ENCODE results near the gene SYNE3. TPM values are rescaled to one million over a fixed set of nuclear protein-coding genes. Genes with fewer than 3 reads are reported as not detected.

SYNE3 gene
- total and polyA plus RNA-seq, 2 of the 8 experiments (the other 6 are each of a cell fraction or from before 2014, with no cell fraction given): under 0.01 TPM; not detected in 1

DNA sequence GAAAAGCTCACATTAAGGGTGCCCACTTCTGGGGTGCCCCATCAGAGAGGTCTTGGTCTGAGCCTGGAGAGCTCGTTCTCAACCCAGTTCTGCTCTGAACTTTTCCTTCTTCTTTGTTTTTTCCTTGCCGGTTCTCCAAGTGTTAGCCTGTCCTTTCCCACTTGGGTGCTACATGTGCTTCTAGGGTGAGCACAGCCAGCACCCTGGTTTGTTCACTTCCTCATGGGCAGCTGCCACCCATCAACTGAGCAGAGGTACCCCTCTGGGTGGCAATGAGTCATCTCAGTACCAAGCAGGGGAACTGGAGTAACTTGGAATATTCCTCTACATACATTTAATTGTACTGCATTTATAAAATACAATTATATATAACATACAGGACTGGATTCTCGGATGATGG lies 3.9 kb upstream of the SYNE3 start:
- ChIA-PET POLR2A (ENCODE audit: partially characterized antibody) (interaction anchor here (0.9 kb wide), 1 partner anchor 14 kb away, joined by 4 read pairs; the partner anchor contains the start of gene GLRX5), CTCF (ENCODE audit: partially characterized antibody) (interaction anchor here (1.2 to 2.3 kb wide), 5 partner anchors 12 to 93 kb away, joined by 3 to 6 read pairs (median 4); no protein-coding TSS in a partner anchor)
- Histone ChIP-seq H3K9ac (replicated peaks in 1 of 4; ENCODE audit: extremely low read depth in 1 of 4, low read depth in 3 of 4, low read length in 3 of 4) (no peak overlapping the region), H2BK120ac (replicated peaks; ENCODE audit: low read depth, low read length) (no peak overlapping the region), H2BK15ac (ENCODE audit: low read length) (no peak overlapping the region), H3K56ac (replicated peaks; ENCODE audit: insufficient read length, low read depth, low read length) (no peak overlapping the region), H2AFZ (ENCODE audit: low read length) (no peak overlapping the region), H3K4ac (replicated peaks; ENCODE audit: insufficient read length, low read depth, low read length) (no peak overlapping the region), H2BK5ac (ENCODE audit: low read depth, low read length) (no peak overlapping the region), H3K27ac (ENCODE audit: low read depth, low read length) (no peak overlapping the region), H3K79me2 (ENCODE audit: control insufficient read depth in 1 of 2, insufficient read depth in 2 of 2, low read length in 2 of 2) (no peaks in the 10 kb centered on the region), H3K23me2 (ENCODE audit: low read depth, low read length) (peaks cover 12% of the 10 kb centered on the region), H3K4me2 (ENCODE audit: insufficient read depth in 1 of 2, low read depth in 2 of 2, low read length in 2 of 2) (no peak overlapping the region), H2BK20ac (ENCODE audit: low read length) (no peak overlapping the region), H4K20me1 (replicated peaks in 1 of 2; ENCODE audit: control insufficient read depth in 1 of 2, insufficient read depth in 2 of 2, low read length in 2 of 2) (no peaks in the 10 kb centered on the region), H3K23ac (ENCODE audit: insufficient read length) (no peak overlapping the region), H4K91ac (replicated peaks; ENCODE audit: insufficient read length, low read length) (no peak overlapping the region), H3K18ac (ENCODE audit: extremely low read depth, low read length) (no peak overlapping the region), H3K4me3 (ENCODE audit: extremely low read depth in 1 of 4, insufficient read depth in 2 of 4, low read depth in 3 of 4, low read length in 4 of 4) (no peak overlapping the region), H3K4me1 (replicated peaks in 1 of 4; ENCODE audit: control insufficient read depth in 3 of 4, insufficient read depth in 4 of 4, low read length in 3 of 4) (peaks cover 0 to 13% (median 6%) of the 10 kb centered on the region in 4 experiments; a peak in 5 of 7 replicates), H2BK12ac (ENCODE audit: low read depth, low read length) (no peak overlapping the region), H3K36me3 (ENCODE audit: control insufficient read depth in 2 of 4, insufficient read depth in 4 of 4, low read length in 3 of 4) (no peaks in the 10 kb centered on the region), H4K5ac (ENCODE audit: insufficient read length, low read depth, low read length) (no peak overlapping the region), H3K9me3 (ENCODE audit: insufficient read depth in 2 of 2, low read depth in 1 of 2, low read length in 1 of 2) (no peaks in the 10 kb centered on the region), H3K27me3 (replicated peaks in 1 of 4; ENCODE audit: control insufficient read depth in 3 of 4, extremely low read depth in 1 of 4, insufficient read depth in 3 of 4, low read length in 3 of 4) (peaks cover 4 to 23% (median 21%) of the 10 kb centered on the region in 4 experiments; a peak in 6 of 7 replicates), H3K79me1 (ENCODE audit: low read depth, low read length) (no peaks in the 10 kb centered on the region), H3K14ac (ENCODE audit: insufficient read length) (no peak overlapping the region), H4K8ac (ENCODE audit: extremely low read depth, insufficient read depth, low read length) (no peak overlapping the region), H2AK5ac (ENCODE audit: low read depth, low read length) (no peak overlapping the region)
- 80% methylated on average over 3 of the region's 3 CpGs; no CpG with 5 or more reads in 1 of the 2 experiments for WGBS, 2 experiments (ENCODE audit: extremely low coverage in 1 of 2, insufficient coverage in 1 of 2, insufficient read length in 1 of 2, insufficient replicate concordance in 2 of 2, low coverage in 1 of 2, low lambda C conversion rate in 2 of 2, missing lambda C conversion rate in 1 of 2)
- DNase-seq (ENCODE audit: low read depth in 1 of 2, low spot score in 2 of 2): no peak
- no peak for FAIRE-seq
- no peak for TF ChIP-seq NANOG (IDR thresholded peaks at IDR 0.05; ENCODE audit: insufficient read depth, low read depth, low read length, poor library complexity, severe bottlenecking)
- no peak for TF ChIP-seq ZNF274 (IDR thresholded peaks at IDR 0.05; ENCODE audit: borderline replicate concordance, extremely low read depth, low read length)
- TF ChIP-seq POLR2AphosphoS5 (IDR thresholded peaks at IDR 0.05; ENCODE audit: low read depth, low read length): no peak
- no peak for TF ChIP-seq CEBPB (IDR thresholded peaks at IDR 0.05; ENCODE audit: low read depth, low read length)
- no peak for TF ChIP-seq EZH2 (IDR thresholded peaks at IDR 0.05; ENCODE audit: low read depth, low read length, severe bottlenecking)
- TF ChIP-seq BRCA1 (IDR thresholded peaks at IDR 0.05; ENCODE audit: low read depth, low read length): no peak
- TF ChIP-seq KDM5A (IDR thresholded peaks at IDR 0.05; ENCODE audit: low read length): no peak
- no peak for TF ChIP-seq RAD21 (IDR thresholded peaks at IDR 0.05 in 1 of 2, conservative IDR thresholded peaks at IDR 0.05 in 1 of 2; ENCODE audit: low read depth in 2 of 2, low read length in 2 of 2)
- no peak for TF ChIP-seq TEAD4 (IDR thresholded peaks at IDR 0.05; ENCODE audit: low read depth, low read length)
- no peak for TF ChIP-seq CBX5 (IDR thresholded peaks at IDR 0.05; ENCODE audit: low read depth, low read length)
- TF ChIP-seq GABPA (IDR thresholded peaks at IDR 0.05; ENCODE audit: borderline replicate concordance, insufficient read depth, low read length): no peak
- TF ChIP-seq GTF2F1 (IDR thresholded peaks at IDR 0.05; ENCODE audit: borderline replicate concordance, low read depth, low read length): no peak
- no peak for TF ChIP-seq SUZ12 (IDR thresholded peaks at IDR 0.05; ENCODE audit: low read length)
- TF ChIP-seq SIN3A (conservative IDR thresholded peaks at IDR 0.05 in 1 of 2, IDR thresholded peaks at IDR 0.05 in 1 of 2; ENCODE audit: low read depth in 1 of 2, low read length in 2 of 2): no peak

Data from H1 (cell line).